Measurements from ENCODE around the gene RNF133.

Gene RNF133

DNA sequence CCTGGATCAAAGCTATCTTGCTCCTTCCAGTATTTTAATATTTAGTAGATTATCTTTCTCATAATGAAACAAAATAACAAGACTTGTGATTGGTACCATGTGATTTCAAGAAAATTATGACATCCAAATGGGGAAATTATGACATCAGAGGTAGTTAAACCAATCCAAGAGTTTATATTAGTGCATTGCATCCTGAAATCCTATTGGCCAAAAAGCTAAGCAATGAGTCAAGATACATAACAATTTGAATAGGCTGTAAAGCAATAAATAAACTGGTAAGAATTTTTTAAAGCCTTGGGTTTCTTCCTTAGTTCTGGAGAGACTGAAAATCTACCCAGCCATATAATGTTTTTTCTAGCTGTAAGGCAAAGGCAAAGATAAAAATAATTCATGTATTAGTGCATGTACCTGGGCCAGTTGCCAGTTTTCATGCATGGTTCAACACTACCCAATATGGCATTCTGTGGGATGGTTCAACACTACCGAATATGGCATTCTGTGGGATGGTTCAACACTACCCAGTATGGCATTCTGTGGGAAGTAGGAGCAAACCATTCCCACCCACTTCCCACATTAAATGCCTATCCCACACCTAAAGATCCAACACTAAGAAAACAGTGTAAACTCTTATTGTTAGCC is 4.1 kb upstream of the RNF133 start, which contains the start of gene RNF148:
TSS of gene RNF148 (minus strand) at position 51 of the 639 bp plus-strand sequence. CDS start 172 bp downstream, outside the sequence.
- no peaks in the 10 kb centered on the region for H3K9me3 Mint-ChIP-seq
- H3K36me3 Mint-ChIP-seq (ENCODE audit: low read depth) = no peaks in the 10 kb centered on the region
- H3K27me3 Mint-ChIP-seq (ENCODE audit: low read depth) = peaks cover 4% of the 10 kb centered on the region
- no peak for TF ChIP-seq CTCF (IDR thresholded peaks at IDR 0.05; ENCODE audit: unreplicated experiment in 3 of 3)
- no peak within 1 kb of the TSS for H3K27ac Mint-ChIP-seq
- no peak within 1 kb of the TSS for H3K4me3 Mint-ChIP-seq
- no peaks in the 10 kb centered on the region for H3K4me1 Mint-ChIP-seq

GRCh38 chr7:122695816-122696215 is 3.1 kb downstream of the RNF133 start:
- no peak overlapping the region for H3K27ac Mint-ChIP-seq

DNA sequence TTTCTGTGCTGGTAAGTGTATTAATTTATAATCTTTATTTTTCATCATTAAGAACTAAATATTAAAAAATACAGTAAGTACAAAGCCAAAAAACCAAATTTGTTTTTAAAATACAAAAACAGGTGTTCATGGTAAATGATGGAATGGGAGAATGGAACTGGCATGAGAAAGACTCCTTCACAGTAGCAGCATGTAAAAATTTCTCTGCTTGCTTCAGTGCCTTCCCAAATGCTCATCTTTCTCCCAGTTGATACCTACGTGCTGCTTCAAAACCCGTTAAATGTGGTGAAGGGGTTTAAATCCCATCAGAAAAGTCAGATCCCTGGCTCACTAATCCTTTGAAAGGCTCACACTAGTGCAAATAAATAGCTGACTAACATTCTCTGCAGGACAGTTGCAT is 4.2 kb downstream of the RNF133 start:
- Mint-ChIP-seq H3K9me3 (no peaks in the 10 kb centered on the region), H3K27ac (no peak overlapping the region), H3K4me1 (peaks cover 18% of the 10 kb centered on the region), H3K4me3 (no peak overlapping the region), H3K27me3 (ENCODE audit: low read depth) (no peaks in the 10 kb centered on the region), H3K36me3 (ENCODE audit: low read depth) (no peaks in the 10 kb centered on the region)
- no peak for TF ChIP-seq CTCF (IDR thresholded peaks at IDR 0.05; ENCODE audit: unreplicated experiment in 3 of 3)

More at GRCh38 chr7:122695816-122696215, 3.1 kb downstream of the RNF133 start:
- no peaks in the 10 kb centered on the region for H3K9me3 Mint-ChIP-seq
- H3K27me3 Mint-ChIP-seq (ENCODE audit: low read depth) = peaks cover 4% of the 10 kb centered on the region
- no peak overlapping the region for H3K4me3 Mint-ChIP-seq
- H3K4me1 Mint-ChIP-seq = peaks cover 18% of the 10 kb centered on the region
- no peak for TF ChIP-seq CTCF (IDR thresholded peaks at IDR 0.05; ENCODE audit: unreplicated experiment in 3 of 3)
- no peaks in the 10 kb centered on the region for H3K36me3 Mint-ChIP-seq (ENCODE audit: low read depth)

DNA sequence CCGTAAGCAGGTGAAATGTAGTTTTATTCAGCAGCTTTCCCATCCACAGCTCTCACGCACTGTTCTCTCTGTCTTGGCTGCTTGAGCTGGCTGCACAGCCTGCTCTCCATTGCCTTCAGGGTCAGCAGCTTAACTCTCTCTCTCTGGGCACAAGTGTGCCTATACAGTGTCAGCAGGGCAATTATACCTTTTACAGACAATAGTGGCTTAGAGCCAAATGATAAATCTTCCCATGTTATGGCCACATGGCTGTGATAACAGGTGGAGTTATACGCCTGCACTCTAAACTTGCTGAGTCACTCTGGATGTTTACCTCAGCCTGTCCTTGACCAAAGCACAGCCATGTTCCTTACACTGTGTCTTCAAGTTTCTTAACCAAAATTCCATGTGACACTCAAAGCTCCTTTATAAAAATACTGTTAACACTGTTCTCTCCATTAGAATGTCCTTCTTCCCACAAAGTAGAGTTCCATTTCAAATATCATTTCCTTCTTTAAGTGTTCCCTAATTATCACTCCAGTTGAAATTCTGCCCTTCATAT is 6.1 kb downstream of the RNF133 start:
- H3K27me3 Mint-ChIP-seq (ENCODE audit: low read depth) = peaks cover 4% of the 10 kb centered on the region
- peaks cover 28% of the 10 kb centered on the region for H3K4me1 Mint-ChIP-seq
- H3K27ac Mint-ChIP-seq = no peak overlapping the region
- no peak overlapping the region for H3K4me3 Mint-ChIP-seq
- H3K36me3 Mint-ChIP-seq (ENCODE audit: low read depth) = no peaks in the 10 kb centered on the region
- TF ChIP-seq CTCF (IDR thresholded peaks at IDR 0.05; ENCODE audit: unreplicated experiment in 3 of 3) = no peak
- no peaks in the 10 kb centered on the region for H3K9me3 Mint-ChIP-seq

GRCh38 chr7:122691569-122692235 is 7.2 kb downstream of the RNF133 start:
- Mint-ChIP-seq H3K9me3 (no peaks in the 10 kb centered on the region), H3K27ac (no peak overlapping the region), H3K4me3 (no peak overlapping the region), H3K27me3 (ENCODE audit: low read depth) (peaks cover 8% of the 10 kb centered on the region), H3K36me3 (ENCODE audit: low read depth) (no peaks in the 10 kb centered on the region), H3K4me1 (peaks cover 37% of the 10 kb centered on the region)
- TF ChIP-seq CTCF (IDR thresholded peaks at IDR 0.05; ENCODE audit: unreplicated experiment in 3 of 3) = no peak
